Effector CD4-positive, alpha-beta T cell (primary cell): ENCODE data around the gene RGS9BP.
"Not testable (repeated sequence)": the region's sequence is repeated elsewhere in the genome, so short reads cannot be mapped to it uniquely, and the experiment has no call there.

Experiments
- DNase-seq: peaks from one replicate; pipeline ENCODE4 v3.0.0-alpha.2; 2020

RGS9BP gene

DNA sequence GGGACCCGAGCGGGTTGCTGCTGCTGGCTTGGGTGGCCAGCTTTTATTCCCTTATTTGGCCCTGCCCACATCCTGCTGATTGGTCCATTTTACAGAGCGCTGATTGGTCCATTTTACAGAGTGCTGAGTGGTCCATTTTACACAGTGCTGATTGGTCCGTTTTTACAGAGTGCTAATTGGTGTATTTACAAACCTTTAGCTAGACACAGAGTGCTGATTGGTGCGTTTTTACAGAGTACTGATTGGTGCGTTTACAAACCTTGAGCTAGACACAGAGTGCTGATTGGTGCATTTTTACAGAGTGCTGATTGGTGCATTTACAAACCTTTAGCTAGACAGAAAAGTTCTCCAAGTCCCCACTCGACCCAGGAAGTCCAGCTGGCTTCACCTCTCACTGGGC, 24.5 kb downstream of the RGS9BP start:
- not testable (repeated sequence) for DNase-seq

DNA sequence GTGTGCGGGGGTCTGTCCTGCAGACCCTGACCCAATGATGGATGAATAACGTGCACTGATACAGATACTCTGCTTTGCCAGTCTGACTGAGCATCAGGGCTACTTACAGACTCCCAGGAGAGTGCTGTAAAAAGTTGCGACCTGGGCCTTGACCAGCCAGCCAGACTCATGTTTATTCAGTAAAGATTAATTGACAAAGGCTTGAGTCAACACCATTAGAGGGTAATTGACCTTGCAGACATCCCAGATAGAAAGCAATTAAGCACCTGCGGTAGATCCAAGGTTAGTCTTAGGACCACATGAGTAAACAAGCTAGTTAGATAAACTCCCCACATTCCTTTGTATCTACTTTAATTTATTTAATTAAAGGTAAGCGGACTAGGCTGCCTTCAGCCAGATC, 26.4 kb downstream of the RGS9BP start:
- DNase-seq, result no peak

DNA sequence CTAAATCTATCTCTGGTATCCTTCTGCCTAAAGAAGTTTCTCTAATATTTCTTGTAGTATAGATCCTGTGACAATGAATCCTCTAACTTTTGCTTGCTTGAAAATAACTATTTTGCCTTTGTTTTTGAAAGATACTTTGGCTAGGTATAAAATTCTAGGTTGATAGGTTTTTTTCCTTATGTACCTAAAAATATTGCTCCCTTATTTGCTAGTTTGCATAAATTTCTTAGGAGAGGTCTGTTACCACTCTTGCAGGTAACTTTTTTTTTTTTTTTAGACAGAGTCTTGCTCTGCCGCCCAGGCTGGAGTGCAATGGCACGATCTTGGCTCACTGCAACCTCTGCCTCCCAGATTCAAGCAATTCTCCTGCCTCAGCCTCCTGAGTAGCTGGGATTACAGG, 28.4 kb downstream of the RGS9BP start:
- DNase-seq, result not testable (repeated sequence)

DNA sequence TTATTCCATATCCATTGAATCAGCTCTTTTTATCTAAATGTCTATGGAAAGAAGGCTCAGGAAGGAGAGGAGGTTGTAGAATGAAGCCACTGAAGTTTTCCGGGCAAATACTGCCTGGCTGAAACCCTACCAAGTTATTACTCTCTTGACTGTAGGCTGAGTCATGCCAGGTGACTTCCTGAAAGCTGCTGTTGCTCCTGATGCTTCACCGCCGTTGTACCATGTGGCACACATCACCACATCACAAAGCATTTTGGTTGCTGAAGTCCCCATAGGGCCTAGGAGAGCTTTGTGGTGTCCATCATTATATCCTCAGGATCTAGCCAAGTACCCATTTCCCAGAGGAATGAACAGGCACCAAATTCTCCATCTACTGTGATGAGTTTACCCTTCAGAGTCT, 32.8 kb downstream of the RGS9BP start:
- DNase-seq, result no peak

DNA sequence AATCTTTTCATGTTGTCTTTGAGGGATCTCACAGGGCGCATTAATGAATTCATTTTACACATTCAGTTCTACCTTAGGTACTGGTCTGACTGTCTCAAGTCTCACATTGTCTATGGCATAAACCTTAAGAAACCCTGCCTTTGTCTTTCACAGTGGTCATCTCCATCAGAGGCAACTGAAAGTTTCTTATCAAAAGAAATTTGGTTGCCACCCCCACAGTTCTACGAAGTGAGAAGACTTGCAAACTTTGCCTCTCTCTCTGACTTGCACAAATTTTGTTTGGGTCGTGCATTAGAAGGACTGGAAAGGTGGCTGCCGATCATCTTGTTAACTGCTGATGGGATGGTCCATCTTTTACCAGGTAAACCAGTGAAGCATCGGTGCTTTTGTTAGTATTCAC, 33.4 kb downstream of the RGS9BP start:
- DNase-seq, result no peak

DNA sequence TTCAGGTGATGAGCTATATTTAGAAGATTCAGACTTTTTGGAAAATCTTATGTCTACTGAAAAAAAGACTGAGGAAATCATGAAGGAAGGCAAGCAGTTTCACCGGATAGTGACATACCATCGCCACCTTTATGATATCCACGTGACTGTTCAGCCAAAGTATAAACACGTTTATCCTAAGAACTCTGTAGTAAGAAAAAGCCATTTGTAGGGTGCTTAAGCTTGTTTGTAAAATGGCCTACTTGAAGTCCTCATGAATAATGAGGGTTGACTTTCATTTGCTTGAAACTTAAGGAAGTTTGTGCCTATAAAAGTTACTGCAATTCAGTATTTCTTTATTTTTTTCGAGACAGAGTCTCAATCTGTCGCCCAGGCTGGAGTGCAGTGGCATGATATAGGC, 36.1 kb downstream of the RGS9BP start:
- DNase-seq, result no peak

DNA sequence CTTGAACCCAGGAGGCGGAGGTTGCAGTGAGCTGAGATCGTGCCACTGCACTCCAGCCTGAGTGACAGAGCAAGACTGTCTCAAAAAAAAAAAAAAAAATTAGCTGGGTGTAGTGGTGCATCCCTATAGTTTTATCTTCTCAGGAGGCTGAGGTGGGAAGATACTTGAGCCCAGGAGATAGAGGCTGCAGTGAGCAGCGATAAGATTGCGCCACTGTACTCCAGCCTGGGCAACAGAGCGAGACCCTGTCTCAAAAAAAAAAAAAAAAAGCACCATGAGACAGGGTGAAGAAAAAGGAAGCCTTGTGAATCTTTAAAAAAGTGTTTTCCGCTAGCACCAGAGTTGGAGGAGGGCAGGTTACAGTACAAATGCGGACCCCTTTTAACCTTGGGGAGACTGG, 40.6 kb downstream of the RGS9BP start:
- not testable (repeated sequence) for DNase-seq

DNA sequence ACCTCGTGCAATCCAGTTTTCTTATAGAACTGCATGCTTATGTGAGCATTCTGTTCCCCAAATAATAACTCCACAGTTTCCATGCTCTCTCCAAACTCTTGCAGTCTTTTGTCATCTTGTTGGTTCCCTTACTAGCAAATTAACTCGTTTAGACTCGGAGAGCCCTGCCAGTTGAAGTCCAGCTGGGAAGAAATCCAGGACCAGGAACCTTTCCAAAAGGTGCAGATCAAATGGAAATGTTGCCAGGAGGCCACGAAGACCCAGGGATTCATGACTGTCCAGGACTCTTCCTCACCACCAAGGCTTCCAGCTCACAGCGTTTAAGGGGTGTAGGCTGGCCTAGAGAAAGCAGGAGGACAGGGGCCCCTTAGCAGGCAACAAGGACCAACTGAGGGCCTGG, 41.8 kb downstream of the RGS9BP start:
- DNase-seq, result no peak

DNA sequence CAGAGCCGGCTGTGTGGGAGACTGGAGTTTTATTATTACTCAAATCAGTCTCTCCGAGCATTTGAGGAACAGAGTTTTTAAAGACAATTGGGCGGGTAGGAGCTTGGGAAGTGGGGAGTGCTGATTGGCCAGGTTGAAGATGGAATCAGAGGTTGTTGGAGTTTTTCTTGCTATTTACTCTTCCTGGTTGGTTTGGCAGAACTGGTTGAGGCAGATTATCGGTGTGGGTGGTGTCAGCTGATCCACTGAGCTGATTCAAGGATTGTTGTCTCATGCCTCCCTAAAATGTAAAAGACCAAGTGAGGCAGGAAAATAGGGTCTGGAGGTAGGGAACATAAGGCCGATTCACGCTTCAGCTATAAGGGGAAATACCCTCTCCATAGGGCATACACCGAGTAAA, 42.6 kb downstream of the RGS9BP start:
- DNase-seq, result no peak

DNA sequence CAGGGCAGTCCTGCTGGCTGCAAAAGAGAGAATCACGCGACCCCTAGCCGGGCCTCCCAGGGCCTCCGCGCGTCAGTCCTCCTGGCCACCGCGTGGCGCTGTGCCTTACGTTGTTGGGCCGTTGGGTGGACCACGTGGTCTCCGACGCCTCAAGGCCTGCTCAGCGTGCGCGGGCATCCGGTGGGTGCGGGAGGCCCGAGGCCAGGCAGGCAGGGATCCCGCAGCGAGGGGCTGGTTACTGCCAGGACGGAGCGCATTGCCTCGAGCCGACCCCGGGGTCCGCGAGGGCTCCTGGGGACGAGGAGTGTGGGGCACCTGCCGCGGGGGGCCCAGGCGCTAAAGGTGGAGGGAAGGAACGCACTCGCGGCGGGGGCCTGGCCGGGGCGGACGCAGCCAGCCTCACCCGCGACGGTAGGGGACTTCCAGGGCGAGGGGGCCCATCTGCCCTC, 44.0 kb downstream of the RGS9BP start, which contains the start of gene TDRD12:
TDRD12 (plus strand) TSS at position 157 of the 449 bp plus-strand sequence. CDS start 306 bp downstream, outside the sequence.
- DNase-seq, result no peak

DNA sequence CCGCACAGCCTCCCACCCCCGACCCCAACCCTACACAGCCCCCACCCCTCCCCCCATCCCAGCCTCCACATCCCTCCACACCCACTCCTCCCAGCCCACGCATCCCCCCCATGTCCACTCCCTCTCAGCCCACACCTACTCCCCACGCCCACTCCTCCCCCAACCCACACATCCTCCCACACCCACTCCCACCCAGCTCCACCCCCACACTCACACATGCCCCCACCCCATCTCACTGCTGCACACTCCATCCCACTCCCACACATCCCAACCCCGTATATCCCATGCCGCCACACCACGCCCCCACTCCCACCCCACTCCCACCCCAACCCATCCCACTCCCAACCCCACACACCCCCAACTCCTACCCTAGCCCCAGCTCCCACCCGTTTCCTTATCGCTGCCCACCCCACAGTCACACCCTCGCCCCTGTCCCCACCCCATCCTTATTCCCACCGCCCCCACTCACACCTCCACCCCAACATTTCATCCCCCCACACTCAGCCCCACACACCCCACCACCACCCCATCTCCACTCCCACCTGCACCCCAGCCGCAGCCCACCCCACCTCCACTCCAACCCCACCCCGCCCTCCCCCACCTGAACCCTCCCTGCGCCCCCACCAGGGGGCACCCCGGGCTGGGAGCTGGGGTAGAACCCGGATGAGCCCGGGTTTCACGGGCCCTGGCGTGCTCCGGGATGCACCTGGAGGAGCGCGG, 44.7 kb downstream of the RGS9BP start:
- no peak for DNase-seq

DNA sequence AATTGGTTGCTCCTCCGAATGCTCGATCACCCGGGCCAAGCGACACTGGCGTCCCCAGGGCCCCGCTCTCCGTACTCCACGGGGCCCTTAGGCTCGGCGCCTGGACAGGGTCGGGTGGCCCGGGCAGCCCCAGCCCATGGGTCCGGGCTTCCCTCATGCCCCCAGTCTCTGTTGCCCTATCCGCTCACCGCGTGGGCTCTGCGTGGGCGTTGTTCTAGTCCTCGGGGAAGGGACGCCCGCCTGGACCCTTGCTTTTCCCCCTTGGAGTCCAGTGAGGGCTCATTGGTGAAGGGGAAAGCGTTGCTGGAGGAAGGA, 45.2 kb downstream of the RGS9BP start:
- no peak for DNase-seq
